ENCODE results near the gene BRINP2.

Gene BRINP2

GRCh38 chr1:177171536-177172123 is 872 bp downstream of the BRINP2 start:
- no peak for DNase-seq

- DNase-seq: no peak
Measured at GRCh38 chr1:177172272-177172671, 1.5 kb downstream of the BRINP2 start.

- no peak for DNase-seq
Measured at GRCh38 chr1:177172866-177173265, 2.1 kb downstream of the BRINP2 start.

GRCh38 chr1:177173976-177174375 is 3.2 kb downstream of the BRINP2 start:
- no peak for DNase-seq

GRCh38 chr1:177174921-177175634 is 4.3 kb downstream of the BRINP2 start:
- DNase-seq: no peak

- DNase-seq: no peak
Measured at GRCh38 chr1:177181280-177181630, 10.5 kb downstream of the BRINP2 start.

GRCh38 chr1:177181631-177182291 is 11.0 kb downstream of the BRINP2 start:
- peak; percentile 50 to 72 for DNase-seq

- DNase-seq: no peak
Measured at GRCh38 chr1:177183836-177184235, 13.1 kb downstream of the BRINP2 start.

- DNase-seq: no peak
Measured at GRCh38 chr1:177185209-177185608, 14.5 kb downstream of the BRINP2 start.

GRCh38 chr1:177186639-177187038 is 15.9 kb downstream of the BRINP2 start:
- no peak for DNase-seq

- no peak for DNase-seq
Measured at GRCh38 chr1:177190308-177190970, 19.7 kb downstream of the BRINP2 start.

- DNase-seq: no peak
Measured at GRCh38 chr1:177198243-177198642, 27.5 kb downstream of the BRINP2 start.

- DNase-seq: no peak
Measured at GRCh38 chr1:177200290-177200689, 29.5 kb downstream of the BRINP2 start.

GRCh38 chr1:177206831-177207355 is 36.1 kb downstream of the BRINP2 start:
- DNase-seq: no peak

GRCh38 chr1:177208920-177209319 is 38.2 kb downstream of the BRINP2 start:
- DNase-seq: no peak

- peak; percentile 37 to 84 for DNase-seq
Measured at GRCh38 chr1:177209357-177209756, 38.6 kb downstream of the BRINP2 start.

- no peak for DNase-seq
Measured at GRCh38 chr1:177210071-177210470, 39.3 kb downstream of the BRINP2 start.

- DNase-seq: no peak
Measured at GRCh38 chr1:177211231-177211630, 40.5 kb downstream of the BRINP2 start.

GRCh38 chr1:177216587-177217202 is 45.9 kb downstream of the BRINP2 start:
- no peak for DNase-seq

GRCh38 chr1:177219554-177220458 is 49.0 kb downstream of the BRINP2 start:
- no peak for DNase-seq

GRCh38 chr1:177223359-177223758 is 52.6 kb downstream of the BRINP2 start:
- no peak for DNase-seq

Measured in NCI-H446 (cell line).